ENCODE measurements around the gene SDC4.

Gene SDC4, protein sequence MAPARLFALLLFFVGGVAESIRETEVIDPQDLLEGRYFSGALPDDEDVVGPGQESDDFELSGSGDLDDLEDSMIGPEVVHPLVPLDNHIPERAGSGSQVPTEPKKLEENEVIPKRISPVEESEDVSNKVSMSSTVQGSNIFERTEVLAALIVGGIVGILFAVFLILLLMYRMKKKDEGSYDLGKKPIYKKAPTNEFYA

DNA sequence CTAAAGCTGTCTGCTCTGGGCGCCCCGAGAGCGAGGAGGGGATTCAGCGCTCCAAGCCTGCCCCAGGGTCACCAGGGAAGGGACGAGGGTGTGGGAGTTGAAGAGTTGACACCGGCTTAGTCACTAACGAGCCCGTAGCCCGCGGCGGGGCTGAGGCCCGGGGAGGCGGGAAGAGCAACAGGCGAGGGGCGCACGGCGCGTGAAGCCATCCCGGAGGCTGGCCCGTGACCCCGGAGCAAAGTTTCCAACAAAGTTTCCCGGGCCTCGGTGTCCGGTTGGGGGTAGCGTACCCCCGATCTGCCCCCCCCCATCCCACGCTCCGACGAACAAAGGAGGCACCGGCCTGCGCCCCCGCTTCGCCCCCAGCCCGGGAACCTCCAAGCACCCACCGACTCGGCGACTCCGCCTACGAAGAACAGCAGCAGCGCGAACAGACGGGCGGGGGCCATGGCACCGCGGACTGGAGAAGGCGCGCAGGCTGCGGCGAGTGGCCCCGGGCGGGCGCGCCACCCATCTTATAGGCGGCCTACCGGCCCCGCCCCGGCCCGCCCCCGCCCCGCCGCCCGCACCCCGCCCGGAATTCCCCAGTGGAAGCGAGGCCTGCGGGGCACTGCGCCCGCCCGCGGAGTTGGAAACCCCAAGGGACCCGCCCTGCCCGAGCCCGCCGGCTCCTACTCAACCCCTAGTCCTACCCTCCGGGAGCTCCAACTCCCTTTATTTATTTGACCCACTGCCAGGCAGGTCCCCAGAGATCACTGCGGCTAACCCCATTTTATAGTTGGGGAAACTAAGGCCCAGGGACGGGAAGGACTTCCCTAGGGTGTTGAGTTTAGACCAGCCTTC lies at the start of gene SDC4:
SDC4 (minus strand) TSS at position 489 of the 843 bp plus-strand sequence; CDS start at position 449, 40 bp downstream.
- peak; percentile 65 to 74 for DNase-seq

DNA sequence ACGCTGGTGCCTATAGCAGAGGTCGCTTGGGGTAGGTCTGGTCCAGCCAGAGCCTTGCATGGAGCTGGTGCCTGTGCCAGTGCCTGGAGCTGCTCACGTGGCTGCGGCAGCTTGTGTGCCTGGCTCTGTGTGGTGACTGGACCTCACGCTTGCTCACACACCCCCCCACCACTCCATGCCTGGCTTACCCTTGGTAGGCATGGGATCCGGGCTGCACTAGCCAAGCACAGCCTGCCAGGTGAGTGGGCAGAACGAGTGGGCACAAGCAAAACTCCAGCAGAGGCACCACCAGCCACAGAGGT lies 46.8 kb upstream of the SDC4 start:
- no peak for DNase-seq

- DNase-seq = no peak
Measured at GRCh38 chr20:45394221-45395113, 46.2 kb upstream of the SDC4 start.

GRCh38 chr20:45392733-45393132 lies 44.5 kb upstream of the SDC4 start:
- DNase-seq = no peak

DNA sequence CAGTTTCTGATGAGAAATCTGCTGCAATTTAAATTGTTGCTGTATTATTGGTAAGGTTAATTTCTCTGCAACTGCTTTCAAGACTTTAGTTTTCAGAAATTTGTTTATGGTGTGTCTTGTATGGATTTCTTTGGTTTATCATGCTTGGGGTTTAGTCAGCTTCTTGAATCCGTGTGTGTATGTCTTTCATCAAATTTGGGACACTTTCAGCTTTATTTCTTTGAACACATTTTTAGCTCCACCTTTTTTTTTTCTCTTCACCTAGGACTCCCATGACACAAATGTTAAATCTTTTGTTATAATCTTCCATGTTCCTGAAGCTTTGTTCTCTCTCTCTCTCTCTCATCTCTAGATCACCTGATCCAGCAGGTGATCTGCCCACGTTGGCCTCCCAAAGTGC lies 43.3 kb upstream of the SDC4 start:
- no peak for DNase-seq

DNA sequence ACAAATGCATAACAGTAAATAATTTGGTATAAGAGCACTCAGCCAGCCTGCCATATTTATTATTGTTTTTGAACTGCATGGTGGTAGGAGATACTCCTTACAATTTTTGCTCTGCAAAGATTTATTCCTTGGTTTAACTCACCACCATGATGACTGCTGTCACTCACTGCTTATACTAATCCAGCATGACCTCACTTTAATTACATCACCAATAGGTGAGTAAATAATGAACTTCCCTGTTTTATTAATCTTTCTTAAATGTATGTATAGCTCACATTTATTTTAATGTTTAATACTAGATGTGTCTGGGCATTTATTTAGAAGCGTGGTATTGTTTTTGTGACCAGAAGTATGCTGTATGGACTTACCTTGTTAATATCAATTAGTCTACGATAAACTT lies 42.7 kb upstream of the SDC4 start:
- DNase-seq = no peak

DNA sequence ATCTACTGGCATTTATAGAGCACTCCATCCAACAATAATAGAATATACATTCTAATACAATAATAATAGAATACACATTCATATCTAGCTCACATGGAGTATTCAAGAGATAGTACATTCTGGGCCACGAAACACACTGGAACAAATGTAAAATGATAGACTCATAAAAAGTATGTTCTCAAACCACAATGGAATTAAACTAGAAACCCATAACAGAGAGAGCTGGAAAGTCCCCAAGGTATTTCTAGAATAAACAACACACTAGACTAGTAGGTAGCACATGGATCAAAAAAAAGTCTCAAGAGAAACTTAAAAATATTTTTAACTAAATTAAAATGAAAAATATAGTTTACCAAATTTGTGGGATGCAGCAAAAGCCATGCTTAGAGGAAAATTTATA lies 39.0 kb upstream of the SDC4 start:
- no peak for DNase-seq

DNA sequence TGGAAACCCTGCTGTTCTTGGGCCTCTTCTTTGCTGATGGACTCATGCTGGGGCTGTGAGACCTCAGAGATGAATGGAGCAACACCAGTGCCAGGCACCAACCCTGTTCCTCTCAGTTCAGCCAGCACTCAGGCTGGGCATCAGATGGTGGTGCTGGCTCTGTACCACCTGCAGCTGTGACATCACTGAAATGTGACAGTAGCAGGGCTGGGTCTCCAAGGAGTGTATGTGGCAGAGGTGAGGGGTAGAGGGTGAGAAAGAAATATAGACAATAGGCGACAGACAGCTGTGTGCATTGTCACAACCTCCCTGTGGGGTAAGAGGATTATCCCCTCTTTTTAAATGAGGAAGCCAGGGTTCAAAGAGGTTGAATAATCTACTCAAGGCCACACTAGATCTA lies 30.0 kb upstream of the SDC4 start, which contains the start of gene TP53TG5:
TP53TG5 (minus strand) TSS at position 135 of the 400 bp plus-strand sequence; CDS start at position 46, 89 bp downstream.
- no peak for DNase-seq

DNA sequence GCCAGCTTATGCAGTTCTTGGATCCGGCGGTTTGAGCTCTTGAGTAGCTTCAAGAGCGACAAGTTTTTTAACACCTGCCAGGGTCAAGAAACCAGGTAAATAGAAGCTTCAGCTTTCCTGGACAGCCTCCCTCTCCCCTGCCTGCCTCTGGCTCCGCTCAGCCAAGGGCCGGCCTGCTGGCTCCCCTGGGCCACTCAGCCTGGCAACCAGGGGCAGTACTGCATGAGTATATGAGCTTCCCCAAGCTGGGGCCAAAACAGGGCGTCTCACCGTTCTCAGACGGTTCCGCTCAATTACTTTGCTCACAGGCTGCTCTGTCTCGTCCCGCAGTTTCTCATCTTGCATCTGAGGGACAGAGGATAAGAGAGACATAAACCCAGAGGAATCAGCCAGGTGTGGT lies 29.0 kb upstream of the SDC4 start:
- DNase-seq = no peak

DNA sequence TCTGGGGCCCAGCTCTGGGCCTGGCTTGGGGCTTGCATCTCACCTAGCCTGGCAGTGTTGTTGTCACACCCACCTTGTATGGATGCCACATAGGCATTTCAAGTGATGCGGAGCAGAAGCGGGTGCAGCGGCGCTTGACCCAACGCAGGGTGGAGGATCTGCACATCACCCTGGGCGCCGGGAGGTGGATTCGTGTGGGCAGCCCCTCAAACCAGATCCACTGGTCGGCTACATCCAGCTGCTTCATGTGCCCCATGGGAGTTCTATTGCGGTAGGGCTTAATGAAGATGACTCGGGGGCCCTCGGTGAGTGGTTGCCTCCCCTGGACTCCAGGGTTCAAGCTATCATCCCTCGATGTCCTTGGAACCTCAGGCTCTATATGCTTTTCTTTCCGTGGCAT lies 26.7 kb upstream of the SDC4 start:
- no peak for DNase-seq

GRCh38 chr20:45374101-45374467 lies 25.9 kb upstream of the SDC4 start:
- no peak for DNase-seq

DNA sequence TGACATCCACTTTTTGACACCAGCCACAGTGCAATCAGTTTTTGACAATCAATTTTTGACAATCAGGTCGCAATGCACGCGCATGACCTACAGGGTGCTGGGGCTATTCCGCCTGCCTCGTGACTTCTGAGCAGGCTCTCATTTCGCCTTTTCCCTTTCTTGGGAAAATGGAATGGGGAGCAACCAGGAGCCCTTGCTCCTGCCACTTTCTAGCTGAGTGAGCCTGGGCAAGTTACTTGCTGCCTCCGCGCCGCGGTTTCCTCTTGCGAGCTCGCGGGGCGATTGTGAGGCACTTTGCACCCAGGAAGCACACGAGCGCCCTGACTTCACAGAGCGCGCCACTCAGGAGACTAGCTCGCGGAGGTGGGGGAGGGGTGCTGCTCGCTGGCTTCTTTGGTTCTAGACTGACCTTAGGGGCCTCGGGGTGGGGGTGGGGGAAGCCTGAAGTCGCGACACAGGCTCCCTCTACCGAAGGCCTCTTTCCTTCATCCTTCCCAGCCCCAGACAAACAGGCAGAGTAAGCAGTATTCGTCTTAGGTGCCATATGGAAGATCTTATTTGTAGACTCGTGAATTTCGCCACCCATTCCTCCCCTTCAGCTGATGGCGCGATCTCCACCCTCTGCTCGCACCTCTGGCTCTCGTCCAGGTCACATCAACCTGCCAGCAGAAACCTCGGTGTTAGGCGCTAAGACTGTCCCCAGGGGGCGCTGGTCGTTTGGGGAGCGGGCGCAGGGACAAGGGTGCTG lies 25.3 kb upstream of the SDC4 start:
- DNase-seq = peak; percentile 89 to 95

- DNase-seq = no peak
Measured at GRCh38 chr20:45372646-45373352, 24.6 kb upstream of the SDC4 start.

- DNase-seq = no peak
Measured at GRCh38 chr20:45372241-45372640, 24.0 kb upstream of the SDC4 start.

DNA sequence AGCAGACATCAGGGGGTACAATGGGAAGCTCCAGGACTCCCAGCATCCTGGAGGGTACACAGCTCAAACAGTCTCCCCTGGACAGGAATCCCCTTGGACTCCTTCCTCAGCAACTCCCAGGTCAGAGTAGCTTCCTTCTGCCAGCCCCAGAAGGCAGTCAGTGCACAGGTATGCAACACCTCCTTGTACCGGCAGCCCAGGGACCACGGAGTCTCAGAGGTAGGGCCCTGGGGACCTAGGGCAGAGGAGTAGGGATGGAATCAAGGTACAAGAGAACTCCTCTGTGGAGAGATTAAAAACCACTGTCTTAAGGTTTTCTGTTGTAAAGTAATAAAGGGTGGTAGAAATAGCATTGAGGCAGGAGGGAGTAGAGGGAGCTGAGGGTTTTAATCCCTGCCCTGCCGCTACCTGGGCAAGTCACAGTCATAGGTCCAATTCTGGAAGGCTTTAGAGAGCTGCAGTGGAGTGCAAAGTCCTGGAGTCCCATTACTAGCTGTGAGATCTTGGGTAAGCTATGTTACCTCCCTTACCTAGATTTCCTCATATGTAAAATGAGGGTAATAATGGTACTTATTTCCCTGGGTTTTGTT lies 22.4 kb upstream of the SDC4 start:
- no peak for DNase-seq

DNA sequence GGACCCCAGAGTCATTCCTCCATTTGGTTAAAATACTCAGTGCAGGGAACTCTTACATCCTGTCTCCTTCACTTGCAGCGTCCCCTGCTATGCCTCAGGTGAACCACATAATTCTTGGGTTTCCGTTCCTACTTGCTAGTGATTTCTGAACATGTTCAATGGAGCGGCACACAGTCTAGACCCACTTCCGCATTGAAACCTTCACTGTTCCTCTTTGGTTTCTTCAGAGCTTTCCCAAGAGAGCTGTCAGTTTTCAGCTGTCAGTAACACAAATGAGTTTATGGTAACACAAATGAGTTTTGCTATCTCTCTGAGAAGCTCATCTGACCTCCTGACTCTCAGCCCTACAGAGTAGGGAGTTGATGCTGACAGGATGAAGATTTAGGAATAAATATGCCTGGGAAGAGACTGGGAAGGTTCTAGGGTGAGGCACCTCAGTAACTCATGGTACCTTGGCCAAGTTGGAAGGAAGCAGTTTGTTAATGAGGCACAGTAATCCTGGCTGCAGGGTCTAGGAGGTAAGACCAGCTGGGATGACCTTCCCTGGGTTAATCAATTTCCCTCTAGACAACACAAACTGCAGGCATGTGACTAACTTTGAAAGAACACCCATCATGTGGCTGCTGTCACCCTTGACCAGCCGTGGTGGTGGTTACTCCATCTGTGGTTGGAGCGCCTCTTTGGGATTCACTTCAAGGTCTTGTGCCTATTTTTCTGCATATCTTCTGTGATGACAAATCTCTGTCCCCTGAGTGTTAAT lies 20.2 kb upstream of the SDC4 start:
- peak; percentile 30 to 33 for DNase-seq

- DNase-seq = no peak
Measured at GRCh38 chr20:45367126-45367525, 18.9 kb upstream of the SDC4 start.

DNA sequence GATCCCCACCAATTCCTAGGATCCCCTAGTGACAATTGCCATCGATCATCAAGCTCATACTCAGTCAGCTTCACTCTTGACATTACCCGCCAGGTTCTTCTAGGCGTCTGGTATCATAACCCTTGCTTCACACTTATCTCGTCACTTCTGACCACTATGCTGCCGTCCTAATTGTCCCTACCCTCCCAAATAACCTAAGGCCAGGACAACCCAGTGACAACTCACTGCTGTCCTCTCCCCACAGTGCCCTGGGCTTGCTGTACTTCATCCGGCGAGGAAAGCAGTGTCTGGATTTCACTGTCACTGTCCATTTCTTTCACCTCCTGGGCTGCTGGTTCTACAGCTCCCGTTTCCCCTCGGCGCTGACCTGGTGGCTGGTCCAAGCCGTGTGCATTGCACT lies 18.4 kb upstream of the SDC4 start:
- no peak for DNase-seq

DNA sequence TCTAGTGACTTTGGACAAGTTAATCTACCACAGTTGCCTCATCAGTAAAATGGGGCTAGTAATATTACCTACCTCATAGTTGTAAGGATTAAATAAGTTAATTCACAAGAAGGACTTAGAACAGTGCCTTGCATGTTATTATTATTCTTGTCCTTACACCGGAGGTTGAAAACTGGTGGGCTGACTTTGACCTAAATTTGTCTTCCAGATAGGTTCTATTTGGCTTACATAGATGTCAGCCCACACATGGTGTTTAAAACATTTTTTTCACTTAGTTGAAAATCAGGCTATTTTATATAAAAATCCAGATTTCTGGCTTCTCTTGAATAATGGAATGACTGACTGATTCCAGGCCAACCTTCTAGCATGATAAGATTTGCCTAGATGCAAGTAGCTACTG lies 18.0 kb upstream of the SDC4 start:
- no peak for DNase-seq

GRCh38 chr20:45365444-45365970 lies 17.3 kb upstream of the SDC4 start:
- DNase-seq = no peak

All from activated CD4-positive, alpha-beta T cell treated with anti-CD3 and anti-CD28 coated beads for 4 hours (primary cell).